HFFc6 (cell line): ENCODE results near the gene PDE6G. TPM values are rescaled to one million over a fixed set of nuclear protein-coding genes. Genes with fewer than 3 reads are reported as not detected.
A peak's percentile ranks its signal among the peaks of the same experiment; 100 is the strongest.

ENCODE experiments used
- DNase-seq: peaks from one replicate; pipeline ENCODE4 v3.0.0-alpha.2; 2018
- H3K27ac Mint-ChIP-seq: 2 replicates; pipeline ENCODE4 v1.8.0; 2020; ENCODE audit warnings: mild to moderate bottlenecking, mixed read lengths
- H3K27me3 Mint-ChIP-seq: 2 replicates; pipeline ENCODE4 v1.8.0; 2021; ENCODE audit warnings: mild to moderate bottlenecking, moderate library complexity, mixed read lengths; ENCODE audit not compliant: insufficient read depth
- H3K36me3 Mint-ChIP-seq: 2 replicates; pipeline ENCODE4 v1.8.0; 2021; ENCODE audit warnings: low read depth, mixed read lengths
- H3K4me1 Mint-ChIP-seq: 2 replicates; pipeline ENCODE4 v1.8.0; 2020; ENCODE audit warnings: low read depth, mixed read lengths
- H3K4me3 Mint-ChIP-seq: 2 replicates; pipeline ENCODE4 v1.8.0; 2020; ENCODE audit warnings: mild to moderate bottlenecking, moderate library complexity, mixed read lengths
- H3K9me3 Mint-ChIP-seq: 2 replicates; pipeline ENCODE4 v1.8.0; 2020; ENCODE audit warnings: mild to moderate bottlenecking, mixed read lengths
- CTCF ChIP-seq: fragments of 200-600 bp; sonication (generic); IDR thresholded peaks from 2 replicates; pipeline ENCODE4 v1.5.0; 2021; ENCODE audit warnings: antibody characterized with exemption, mild to moderate bottlenecking
- total RNA-seq, 6 experiments: library from RNA; stranded (reverse); fragmentation: NEBNext Ultra II Directional; extraction: Animal tissue kit (Norgen Biotek cat#: 25700); gene quantifications; 2 replicates in 1 of 6; 3 replicates in 5 of 6; pipeline ENCODE4 v1.2.3, GENCODE V29; 2021

Gene PDE6G
- total RNA-seq, 6 experiments from 2014 or later, result 0.37 to 0.76 (median 0.57) TPM; not detected in 1

- Mint-ChIP-seq H3K27ac (no peak overlapping the region), H3K36me3 (peaks cover 5% of the 10 kb centered on the region; the same call in 1 of the 2 replicates), H3K9me3 (no peaks in the 10 kb centered on the region), H3K4me1 (peaks cover 7% of the 10 kb centered on the region), H3K27me3 (peaks cover 1% of the 10 kb centered on the region), H3K4me3 (no peak overlapping the region)
- no peak for TF ChIP-seq CTCF
- DNase-seq, result no peak
Measured at GRCh38 chr17:81673561-81674258, 17.4 kb upstream of the PDE6G start.

DNA sequence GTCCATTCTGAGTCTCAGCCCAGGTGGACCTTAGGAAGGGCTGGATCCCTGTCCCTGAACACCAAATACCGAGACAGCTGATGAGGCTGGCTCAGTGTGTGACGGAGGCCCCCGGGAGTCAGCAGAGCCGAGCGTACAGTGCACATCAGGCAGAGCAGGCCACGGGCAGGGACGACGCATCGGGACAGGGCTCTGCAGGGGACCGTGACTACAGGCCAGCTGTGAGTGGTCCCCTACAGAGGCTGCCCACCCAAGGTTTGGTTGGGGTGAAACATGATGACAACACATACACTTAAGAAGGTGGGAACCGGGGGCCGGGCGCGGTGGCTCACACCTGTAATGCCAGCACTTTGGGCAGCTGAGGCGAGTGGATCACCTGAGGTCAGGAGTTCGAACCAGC is 16.6 kb upstream of the PDE6G start:
- TF ChIP-seq CTCF, result no peak
- Mint-ChIP-seq H3K36me3 (peaks cover 9% of the 10 kb centered on the region; the same call in 1 of the 2 replicates), H3K4me1 (peaks cover 12% of the 10 kb centered on the region), H3K4me3 (no peak overlapping the region), H3K9me3 (no peaks in the 10 kb centered on the region), H3K27me3 (peaks cover 1% of the 10 kb centered on the region), H3K27ac (no peak overlapping the region)
- DNase-seq, result no peak

DNA sequence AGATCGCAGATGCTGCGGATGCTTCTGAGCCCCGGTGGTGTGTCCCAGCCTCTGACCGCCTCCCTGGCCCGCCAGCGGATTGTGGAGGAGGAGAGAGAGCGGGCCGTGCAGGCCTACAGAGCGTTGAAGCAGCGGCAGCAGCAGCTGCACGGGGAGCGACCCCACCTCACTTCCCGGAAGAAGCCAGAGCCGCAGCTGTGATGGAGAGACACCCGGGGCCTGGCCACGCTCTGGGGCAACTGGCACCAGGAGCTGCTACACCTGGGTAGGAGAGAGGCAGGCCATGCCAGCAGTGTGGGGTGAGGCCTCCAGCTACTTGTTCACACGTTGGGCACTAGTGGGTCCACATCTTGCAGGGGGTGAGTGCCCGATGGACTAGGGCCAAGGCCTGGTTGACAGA is 16.2 kb upstream of the PDE6G start:
- no peak for DNase-seq
- no peak overlapping the region for H3K4me3 Mint-ChIP-seq
- peaks cover 13% of the 10 kb centered on the region; the same call in 1 of the 2 replicates for H3K36me3 Mint-ChIP-seq
- no peaks in the 10 kb centered on the region for H3K9me3 Mint-ChIP-seq
- peaks cover 17% of the 10 kb centered on the region for H3K4me1 Mint-ChIP-seq
- no peak overlapping the region for H3K27ac Mint-ChIP-seq
- peaks cover 1% of the 10 kb centered on the region for H3K27me3 Mint-ChIP-seq
- no peak for TF ChIP-seq CTCF

DNA sequence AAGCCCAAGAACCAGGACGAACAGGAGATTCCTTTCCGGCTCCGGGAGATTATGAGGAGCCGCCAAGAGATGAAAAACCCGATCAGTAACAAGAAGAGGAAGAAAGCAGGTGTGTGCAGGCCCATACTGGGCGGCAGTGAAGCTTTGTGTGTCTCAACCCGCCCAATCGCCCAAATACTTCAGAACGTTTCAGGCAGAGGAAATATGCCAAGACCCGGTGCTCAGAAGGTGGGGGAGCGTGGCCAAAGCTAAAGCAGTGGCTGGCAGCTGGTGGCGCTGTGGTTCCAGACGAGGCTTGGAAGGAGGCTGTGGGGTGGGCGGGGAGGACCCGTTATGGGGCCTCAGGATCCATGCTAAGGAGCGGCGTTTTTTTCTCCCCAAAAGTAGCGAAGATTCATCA is 11.4 kb upstream of the PDE6G start:
- no peaks in the 10 kb centered on the region for H3K9me3 Mint-ChIP-seq
- H3K27ac Mint-ChIP-seq, result peak overlapping the region; percentile 29; the same call in 1 of the 2 replicates

More for the DNA sequence above, 11.4 kb upstream of the PDE6G start:
- Mint-ChIP-seq H3K36me3 (peaks cover 14% of the 10 kb centered on the region; the same call in 1 of the 2 replicates), H3K4me1 (peaks cover 25% of the 10 kb centered on the region), H3K27me3 (no peaks in the 10 kb centered on the region; the same call in 1 of the 2 replicates), H3K4me3 (peak overlapping the region; percentile 91)
- TF ChIP-seq CTCF, result peak; percentile 25; the same call in 1 of the 2 replicates
- no peak for DNase-seq
